Breast epithelium (tissue), 3 donors: ENCODE results near the gene HAND1.

Experiments used
- POLR2A ChIP-seq: fragments of 450-650 bp; IDR thresholded peaks from one replicate; pipeline ENCODE4 v1.6.1; 2016; ENCODE audit warnings: antibody characterized with exemption, mild to moderate bottlenecking, moderate library complexity
- TF ChIP-seq, protein P1 (sequence below), 3 donors: fragments of 450-650 bp; IDR thresholded peaks; one replicate each; pipeline ENCODE4 v1.5.1; 2016 to 2017; ENCODE audit warnings: antibody characterized with exemption in 3 of 3, mild to moderate bottlenecking in 3 of 3, moderate library complexity in 3 of 3

GRCh38 chr5:154440540-154440939 is 37.5 kb downstream of the HAND1 start:
- TF ChIP-seq, protein P1, sequence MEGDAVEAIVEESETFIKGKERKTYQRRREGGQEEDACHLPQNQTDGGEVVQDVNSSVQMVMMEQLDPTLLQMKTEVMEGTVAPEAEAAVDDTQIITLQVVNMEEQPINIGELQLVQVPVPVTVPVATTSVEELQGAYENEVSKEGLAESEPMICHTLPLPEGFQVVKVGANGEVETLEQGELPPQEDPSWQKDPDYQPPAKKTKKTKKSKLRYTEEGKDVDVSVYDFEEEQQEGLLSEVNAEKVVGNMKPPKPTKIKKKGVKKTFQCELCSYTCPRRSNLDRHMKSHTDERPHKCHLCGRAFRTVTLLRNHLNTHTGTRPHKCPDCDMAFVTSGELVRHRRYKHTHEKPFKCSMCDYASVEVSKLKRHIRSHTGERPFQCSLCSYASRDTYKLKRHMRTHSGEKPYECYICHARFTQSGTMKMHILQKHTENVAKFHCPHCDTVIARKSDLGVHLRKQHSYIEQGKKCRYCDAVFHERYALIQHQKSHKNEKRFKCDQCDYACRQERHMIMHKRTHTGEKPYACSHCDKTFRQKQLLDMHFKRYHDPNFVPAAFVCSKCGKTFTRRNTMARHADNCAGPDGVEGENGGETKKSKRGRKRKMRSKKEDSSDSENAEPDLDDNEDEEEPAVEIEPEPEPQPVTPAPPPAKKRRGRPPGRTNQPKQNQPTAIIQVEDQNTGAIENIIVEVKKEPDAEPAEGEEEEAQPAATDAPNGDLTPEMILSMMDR (IDR thresholded peaks at IDR 0.05): no peak
- TF ChIP-seq POLR2A: no peak
